Measurements from ENCODE around the gene EPHB2.

Gene EPHB2

DNA sequence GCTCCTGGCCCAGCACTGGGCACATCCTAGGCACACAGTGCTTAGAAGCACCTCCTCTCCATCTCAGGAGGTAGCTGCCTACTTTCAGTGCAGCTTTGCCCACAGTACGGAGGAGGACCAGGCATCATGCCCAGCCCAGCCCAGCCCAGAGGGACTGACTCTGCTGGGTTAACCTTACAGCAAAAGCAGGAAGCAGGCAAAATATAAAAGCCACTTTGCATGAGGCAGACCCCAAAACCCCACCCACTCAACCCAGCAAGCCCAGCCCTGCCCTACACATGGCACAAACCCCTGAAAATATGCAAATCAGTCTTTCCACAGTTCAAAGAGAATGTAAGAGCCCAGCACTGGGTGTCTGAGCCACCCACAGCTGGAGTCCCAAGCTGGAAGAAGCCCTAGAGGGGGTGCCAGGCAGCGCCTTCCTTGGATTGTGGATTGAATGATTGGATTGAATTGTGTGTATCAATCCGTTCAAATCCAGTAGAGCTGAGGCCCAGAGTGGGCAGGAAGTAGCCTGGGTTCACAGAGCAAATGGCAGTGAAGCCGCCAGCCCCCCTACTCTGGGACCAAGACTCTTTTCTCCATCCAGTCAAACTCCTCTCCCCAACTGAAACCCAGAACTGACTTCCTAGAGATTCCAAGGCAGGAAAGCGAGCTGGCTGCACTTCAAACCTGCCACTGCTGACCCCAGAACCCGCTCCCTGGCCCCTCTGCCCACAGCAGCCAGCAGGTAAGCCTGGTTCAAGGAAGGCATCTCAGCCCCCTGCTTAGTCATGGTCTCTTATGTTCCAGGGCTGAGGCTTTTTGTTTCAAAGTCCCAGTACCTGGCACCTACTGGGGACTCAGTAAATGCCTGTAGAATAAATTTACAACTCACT lies 144.3 kb downstream of the EPHB2 start:
- DNase-seq: no peak
- Histone ChIP-seq H3K9me3 (ENCODE audit: severe bottlenecking) (no peaks in the 10 kb centered on the region), H3K4me3 (ENCODE audit: low read depth, low read length) (no peak overlapping the region), H3K36me3 (no peaks in the 10 kb centered on the region), H3K27ac (no peak overlapping the region), H3K27me3 (ENCODE audit: insufficient read depth, low read depth, severe bottlenecking) (no peaks in the 10 kb centered on the region)
- TF ChIP-seq, protein P1, sequence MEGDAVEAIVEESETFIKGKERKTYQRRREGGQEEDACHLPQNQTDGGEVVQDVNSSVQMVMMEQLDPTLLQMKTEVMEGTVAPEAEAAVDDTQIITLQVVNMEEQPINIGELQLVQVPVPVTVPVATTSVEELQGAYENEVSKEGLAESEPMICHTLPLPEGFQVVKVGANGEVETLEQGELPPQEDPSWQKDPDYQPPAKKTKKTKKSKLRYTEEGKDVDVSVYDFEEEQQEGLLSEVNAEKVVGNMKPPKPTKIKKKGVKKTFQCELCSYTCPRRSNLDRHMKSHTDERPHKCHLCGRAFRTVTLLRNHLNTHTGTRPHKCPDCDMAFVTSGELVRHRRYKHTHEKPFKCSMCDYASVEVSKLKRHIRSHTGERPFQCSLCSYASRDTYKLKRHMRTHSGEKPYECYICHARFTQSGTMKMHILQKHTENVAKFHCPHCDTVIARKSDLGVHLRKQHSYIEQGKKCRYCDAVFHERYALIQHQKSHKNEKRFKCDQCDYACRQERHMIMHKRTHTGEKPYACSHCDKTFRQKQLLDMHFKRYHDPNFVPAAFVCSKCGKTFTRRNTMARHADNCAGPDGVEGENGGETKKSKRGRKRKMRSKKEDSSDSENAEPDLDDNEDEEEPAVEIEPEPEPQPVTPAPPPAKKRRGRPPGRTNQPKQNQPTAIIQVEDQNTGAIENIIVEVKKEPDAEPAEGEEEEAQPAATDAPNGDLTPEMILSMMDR (IDR thresholded peaks at IDR 0.05; ENCODE audit: low read depth, low read length): no peak

DNA sequence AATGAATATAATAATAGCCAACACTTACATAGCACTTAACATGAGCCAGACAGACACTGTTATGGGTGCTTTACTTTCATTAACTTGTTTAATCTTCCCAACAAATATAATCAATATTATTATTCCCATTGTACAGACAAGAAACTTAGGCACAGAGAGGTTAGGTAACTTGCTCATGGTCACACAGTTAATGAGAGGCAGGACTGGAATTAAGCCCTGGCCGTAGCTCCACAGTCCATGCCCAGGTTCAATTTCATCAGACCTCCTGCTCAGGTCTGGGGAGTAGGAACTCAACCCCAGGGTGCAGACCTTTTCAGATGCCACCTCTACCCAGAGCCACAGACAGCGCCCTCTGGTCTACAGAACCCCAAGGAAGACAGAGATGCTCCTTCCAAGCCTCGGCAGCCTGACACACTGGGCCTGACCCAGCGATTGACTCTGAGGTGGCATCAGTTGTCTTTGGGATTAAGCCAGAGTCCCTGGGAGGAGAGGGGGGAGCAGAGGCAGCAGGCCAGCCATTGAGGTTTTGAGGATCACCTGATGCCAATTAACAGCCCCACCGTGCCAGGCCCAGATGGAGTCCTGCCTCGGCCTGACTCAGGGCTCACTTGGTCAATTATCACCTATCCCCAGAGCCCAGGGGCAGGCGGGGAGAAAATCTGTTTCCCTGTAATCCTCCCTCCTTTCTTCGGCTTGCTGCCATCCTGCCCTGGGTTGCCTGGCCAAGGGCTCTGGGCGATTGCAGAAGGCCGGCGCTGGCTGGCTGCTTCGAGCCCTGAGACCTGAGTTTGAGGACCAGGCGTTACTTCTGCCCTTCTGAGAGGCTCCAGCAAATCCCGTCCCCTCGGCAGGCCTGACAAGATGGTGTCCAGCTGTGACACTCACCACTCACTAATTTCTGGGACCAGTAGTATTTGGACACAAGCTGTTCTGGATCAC lies 145.3 kb downstream of the EPHB2 start:
- H3K36me3 ChIP-seq: no peaks in the 10 kb centered on the region
- TF ChIP-seq, protein P1 (IDR thresholded peaks at IDR 0.05; ENCODE audit: low read depth, low read length): no peak
- H3K27ac ChIP-seq: no peak overlapping the region
- H3K27me3 ChIP-seq (ENCODE audit: insufficient read depth, low read depth, severe bottlenecking): no peaks in the 10 kb centered on the region
- no peak for DNase-seq
- no peaks in the 10 kb centered on the region for H3K9me3 ChIP-seq (ENCODE audit: severe bottlenecking)
- no peak overlapping the region for H3K4me3 ChIP-seq (ENCODE audit: low read depth, low read length)

DNA sequence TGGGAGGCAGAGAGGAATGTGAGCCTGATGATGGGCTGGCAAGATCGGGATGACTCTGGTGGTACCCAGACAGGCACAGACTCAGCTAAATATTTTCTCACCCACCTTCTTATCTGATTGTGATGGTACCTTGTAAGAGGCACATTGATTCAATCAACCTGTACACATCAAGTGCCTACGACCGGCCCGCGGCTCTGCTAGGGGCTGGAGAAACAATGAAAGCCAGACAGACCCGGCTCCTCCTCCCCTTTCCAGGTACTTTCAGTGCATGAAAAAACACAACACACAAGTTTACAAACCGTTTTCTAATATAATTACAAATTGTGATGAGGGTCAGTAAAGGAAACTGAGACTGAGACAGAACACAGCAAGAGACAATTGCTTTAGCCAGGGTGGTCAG lies 147.0 kb downstream of the EPHB2 start:
- Histone ChIP-seq H3K27ac (no peak overlapping the region), H3K27me3 (ENCODE audit: insufficient read depth, low read depth, severe bottlenecking) (no peaks in the 10 kb centered on the region), H3K4me3 (ENCODE audit: low read depth, low read length) (no peak overlapping the region), H3K36me3 (no peaks in the 10 kb centered on the region), H3K9me3 (ENCODE audit: severe bottlenecking) (no peaks in the 10 kb centered on the region)
- TF ChIP-seq, protein P1 (IDR thresholded peaks at IDR 0.05; ENCODE audit: low read depth, low read length): no peak
- DNase-seq: no peak

DNA sequence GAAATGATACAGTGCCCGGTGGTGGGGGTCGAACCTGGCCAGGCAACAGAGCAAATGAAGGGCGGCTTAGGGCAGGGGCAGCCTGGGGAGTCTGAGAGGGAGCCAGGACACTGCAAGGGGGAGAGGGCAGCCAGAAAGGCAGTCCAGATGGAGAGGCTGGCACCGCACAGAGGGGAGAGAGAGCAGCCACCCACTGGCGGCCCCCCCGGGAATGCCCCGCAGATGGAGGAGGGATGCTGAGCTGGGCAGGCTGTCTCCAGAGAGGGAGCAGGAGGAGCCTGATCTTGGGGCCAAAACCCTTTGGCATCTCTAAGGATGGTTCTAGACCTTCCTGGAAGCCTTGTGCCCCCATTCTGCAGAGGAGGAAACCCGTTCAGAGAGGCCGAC lies 149.8 kb downstream of the EPHB2 start:
- no peaks in the 10 kb centered on the region; the same call in 1 of the 2 replicates for H3K36me3 ChIP-seq
- H3K4me3 ChIP-seq (ENCODE audit: low read depth, low read length): no peak overlapping the region
- TF ChIP-seq, protein P1 (IDR thresholded peaks at IDR 0.05; ENCODE audit: low read depth, low read length): no peak
- H3K9me3 ChIP-seq (ENCODE audit: severe bottlenecking): no peaks in the 10 kb centered on the region
- DNase-seq: no peak
- H3K27ac ChIP-seq: no peak overlapping the region
- no peaks in the 10 kb centered on the region for H3K27me3 ChIP-seq (ENCODE audit: insufficient read depth, low read depth, severe bottlenecking)

DNA sequence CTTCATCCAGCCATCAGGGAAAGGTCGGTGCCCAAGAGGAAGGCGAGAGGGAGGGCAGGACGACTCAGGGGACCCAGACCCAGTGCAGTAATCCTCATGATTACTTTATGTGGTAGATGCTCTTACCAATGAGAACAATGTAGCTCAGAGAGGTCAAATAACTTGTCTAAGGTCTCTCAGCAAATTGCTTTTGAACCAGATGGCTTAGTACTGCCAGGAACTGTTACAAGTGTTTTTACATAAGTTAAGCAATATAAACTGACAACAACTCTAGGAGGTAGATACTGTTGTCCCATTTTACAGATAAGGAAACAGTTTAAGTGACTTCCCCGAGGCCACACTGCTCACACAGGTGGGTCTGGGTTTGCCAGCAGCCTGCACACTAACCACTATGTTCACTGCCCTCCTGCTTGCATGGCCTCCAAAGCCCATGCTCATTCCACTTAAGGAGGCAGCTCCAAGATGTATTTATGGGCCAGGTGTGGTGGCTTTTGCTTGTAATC lies 150.3 kb downstream of the EPHB2 start:
- no peaks in the 10 kb centered on the region; the same call in 1 of the 2 replicates for H3K36me3 ChIP-seq
- TF ChIP-seq, protein P1 (IDR thresholded peaks at IDR 0.05; ENCODE audit: low read depth, low read length): no peak
- H3K27me3 ChIP-seq (ENCODE audit: insufficient read depth, low read depth, severe bottlenecking): no peaks in the 10 kb centered on the region
- no peaks in the 10 kb centered on the region for H3K9me3 ChIP-seq (ENCODE audit: severe bottlenecking)
- H3K27ac ChIP-seq: no peak overlapping the region
- H3K4me3 ChIP-seq (ENCODE audit: low read depth, low read length): no peak overlapping the region
- DNase-seq: no peak
